ENCODE data around the gene BTBD17.

The BTBD17 gene

DNA sequence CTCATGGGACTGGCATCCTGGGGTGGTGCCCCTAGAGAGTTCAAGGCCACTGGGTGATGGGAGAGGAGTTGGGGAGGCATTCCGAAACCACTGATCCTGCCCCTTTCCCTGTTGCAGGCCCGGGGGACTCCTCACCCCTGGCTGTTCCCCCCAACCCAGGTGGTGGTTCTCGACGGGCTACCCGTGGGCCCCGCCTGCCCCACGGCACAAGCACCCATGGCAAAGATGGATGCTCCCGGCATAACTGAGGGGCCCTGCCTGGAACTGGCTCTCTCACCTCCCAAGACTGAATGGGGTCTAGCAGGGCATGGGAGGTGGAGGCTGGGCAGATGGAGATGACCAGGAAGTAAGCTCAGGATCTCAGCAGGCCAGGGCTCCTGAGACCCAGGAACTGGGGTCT, 6.6 kb downstream of the BTBD17 start:
- H3K27me3 Mint-ChIP-seq: peaks cover 82% of the 10 kb centered on the region
- no peaks in the 10 kb centered on the region for H3K36me3 Mint-ChIP-seq
- no peak overlapping the region for H3K27ac Mint-ChIP-seq
- no peaks in the 10 kb centered on the region for H3K9me3 Mint-ChIP-seq
- no peak overlapping the region for H3K4me3 Mint-ChIP-seq
- no peak for ATAC-seq
- H3K4me1 Mint-ChIP-seq: no peaks in the 10 kb centered on the region

DNA sequence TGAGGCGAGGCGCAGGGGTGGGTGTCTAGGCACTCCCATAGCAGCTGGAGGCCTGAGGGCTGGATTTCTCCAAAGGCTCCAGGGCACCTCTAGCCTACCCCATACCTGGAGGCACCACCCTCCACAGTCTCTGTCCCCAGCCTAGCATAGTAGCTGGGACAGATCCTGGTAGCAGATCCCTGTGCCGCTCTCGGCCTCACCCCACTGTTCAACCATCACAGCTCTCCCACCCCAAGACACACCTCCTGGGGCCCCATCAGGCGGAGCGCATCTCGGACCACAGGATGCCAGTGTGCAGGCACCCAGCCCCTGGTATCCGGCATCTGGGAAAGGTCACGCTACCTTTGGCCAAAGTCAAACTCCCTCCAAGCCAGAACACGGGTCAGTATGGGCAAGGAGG, 7.1 kb downstream of the BTBD17 start:
- ATAC-seq: no peak
- peaks cover 81% of the 10 kb centered on the region for H3K27me3 Mint-ChIP-seq

DNA sequence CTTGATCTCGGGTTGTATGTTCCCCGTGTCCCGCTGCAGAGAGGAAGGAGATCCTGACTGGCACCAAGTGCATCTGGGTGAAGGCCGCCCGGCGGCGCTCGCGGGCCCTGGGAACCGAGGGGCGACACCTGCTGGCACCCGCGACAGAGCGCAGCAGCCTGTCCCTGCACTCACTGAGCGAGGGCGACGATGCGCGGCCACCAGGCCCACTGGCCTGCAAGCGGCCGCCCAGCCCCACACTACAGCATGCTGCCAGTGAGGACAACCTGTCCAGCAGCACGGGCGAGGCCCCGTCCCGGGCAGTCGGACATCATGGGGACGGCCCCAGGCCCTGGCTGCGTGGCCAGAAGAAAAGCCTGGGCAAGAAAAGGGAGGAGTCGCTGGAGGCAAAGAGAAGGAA, 7.5 kb downstream of the BTBD17 start:
- Mint-ChIP-seq H3K27me3 (peaks cover 80% of the 10 kb centered on the region), H3K36me3 (no peaks in the 10 kb centered on the region), H3K9me3 (no peaks in the 10 kb centered on the region), H3K4me1 (no peaks in the 10 kb centered on the region), H3K27ac (no peak overlapping the region), H3K4me3 (no peak overlapping the region)
- ATAC-seq: peak; percentile 53

More for the DNA sequence above, 7.1 kb downstream of the BTBD17 start:
- no peak overlapping the region for H3K27ac Mint-ChIP-seq
- no peaks in the 10 kb centered on the region for H3K9me3 Mint-ChIP-seq
- H3K36me3 Mint-ChIP-seq: no peaks in the 10 kb centered on the region
- no peak overlapping the region for H3K4me3 Mint-ChIP-seq
- H3K4me1 Mint-ChIP-seq: no peaks in the 10 kb centered on the region

DNA sequence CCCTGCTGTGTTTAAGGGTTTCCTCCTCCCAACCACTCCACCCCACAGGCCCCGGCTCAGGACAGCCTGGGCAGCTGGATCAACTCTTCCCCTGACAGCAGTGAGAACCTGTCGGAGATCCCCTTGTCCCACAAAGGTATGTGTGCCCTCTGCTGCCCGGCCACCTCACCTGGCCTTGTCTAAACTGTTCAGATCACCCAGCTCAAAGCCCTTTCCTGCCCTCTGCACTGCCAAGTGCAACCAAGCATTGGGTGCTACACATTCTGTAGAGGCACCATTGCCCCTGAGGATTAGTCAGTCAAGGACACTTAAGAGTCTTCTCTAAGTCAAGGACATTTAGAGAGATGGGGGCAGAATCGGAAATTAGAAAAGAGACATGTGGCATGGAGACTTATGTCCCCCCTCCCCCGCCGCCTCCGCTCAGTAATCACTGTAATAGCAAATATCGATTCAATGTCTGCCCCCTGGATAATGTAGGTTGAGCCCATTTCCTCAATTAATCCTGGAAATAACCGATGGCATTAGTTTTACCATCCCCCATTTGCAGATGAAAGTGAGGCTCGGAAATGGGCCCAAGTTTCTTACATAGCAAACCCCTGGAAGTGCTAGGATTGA, 8.1 kb downstream of the BTBD17 start:
- Mint-ChIP-seq H3K9me3 (no peaks in the 10 kb centered on the region), H3K36me3 (no peaks in the 10 kb centered on the region), H3K27me3 (peaks cover 74% of the 10 kb centered on the region), H3K4me3 (no peak overlapping the region), H3K4me1 (no peaks in the 10 kb centered on the region), H3K27ac (no peak overlapping the region)
- ATAC-seq: no peak

DNA sequence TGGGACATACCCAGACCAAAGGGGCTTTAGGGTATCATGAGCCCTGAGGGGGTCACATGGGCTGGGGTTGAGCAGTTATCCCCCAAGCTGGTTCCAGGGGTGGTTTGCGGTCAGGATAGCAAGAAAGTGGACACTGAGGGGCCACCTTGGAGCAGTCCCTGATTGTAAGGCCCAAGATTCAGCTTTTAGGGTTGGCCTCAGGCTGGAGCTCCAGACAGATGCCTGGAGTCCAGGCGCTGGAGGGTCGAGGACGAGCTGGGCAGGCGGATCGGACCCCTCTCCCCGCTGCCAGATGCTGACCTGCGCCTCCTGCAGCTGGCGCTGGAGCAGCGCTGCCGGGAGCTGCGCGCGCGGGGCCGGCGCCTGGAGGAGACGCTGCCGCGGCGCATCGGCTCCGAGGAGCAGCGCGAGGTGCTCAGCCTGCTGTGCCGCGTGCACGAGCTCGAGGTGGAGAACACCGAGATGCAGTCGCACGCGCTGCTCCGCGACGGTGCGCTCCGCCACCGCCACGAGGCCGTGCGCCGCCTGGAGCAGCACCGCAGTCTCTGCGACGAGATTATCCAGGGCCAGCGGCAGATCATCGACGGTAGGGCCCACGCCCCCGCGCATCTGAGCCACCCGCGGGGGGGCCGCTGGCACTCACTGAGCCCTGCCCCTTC, 10.0 kb downstream of the BTBD17 start:
- Mint-ChIP-seq H3K4me3 (no peak overlapping the region), H3K4me1 (no peaks in the 10 kb centered on the region), H3K9me3 (no peaks in the 10 kb centered on the region), H3K36me3 (no peaks in the 10 kb centered on the region), H3K27me3 (peaks cover 72% of the 10 kb centered on the region), H3K27ac (no peak overlapping the region)
- no peak for ATAC-seq

DNA sequence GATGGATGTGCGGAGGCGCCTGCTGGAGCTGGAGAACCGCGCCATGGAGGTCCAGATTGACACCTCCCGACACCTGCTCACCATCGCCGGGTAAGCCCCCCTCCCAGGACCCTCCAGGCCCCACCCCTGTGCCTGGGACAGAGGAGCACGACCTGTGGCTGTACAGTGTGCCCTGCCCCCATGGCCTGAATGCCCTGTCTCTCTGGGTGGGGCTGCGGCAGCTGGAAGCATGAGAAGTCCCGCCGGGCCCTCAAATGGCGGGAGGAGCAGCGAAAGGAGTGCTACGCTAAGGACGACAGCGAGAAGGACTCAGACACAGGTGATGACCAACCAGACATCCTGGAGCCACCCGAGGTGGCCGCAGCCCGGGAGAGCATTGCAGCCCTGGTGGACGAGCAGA, 11.2 kb downstream of the BTBD17 start:
- no peaks in the 10 kb centered on the region for H3K36me3 Mint-ChIP-seq
- ATAC-seq: no peak
- peaks cover 70% of the 10 kb centered on the region for H3K27me3 Mint-ChIP-seq

DNA sequence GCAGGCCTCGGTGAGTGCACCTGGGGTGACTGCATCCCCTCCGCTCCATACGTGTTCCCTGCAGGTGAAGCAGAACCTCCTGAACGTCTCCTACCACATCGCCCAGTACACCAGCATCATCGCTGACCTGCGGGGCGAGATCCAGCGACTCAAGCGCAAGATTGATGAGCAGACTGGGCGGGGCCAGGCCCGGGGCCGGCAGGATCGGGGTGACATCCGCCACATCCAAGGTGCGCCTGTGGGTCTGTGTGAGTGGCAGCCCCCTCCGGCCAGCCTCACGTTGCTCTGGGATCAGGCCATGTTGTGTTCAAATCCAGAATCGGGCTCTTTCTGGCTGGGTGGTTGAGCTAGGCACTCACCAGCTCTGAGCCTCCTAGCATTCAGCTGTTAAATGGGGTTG, 12.5 kb downstream of the BTBD17 start:
- Mint-ChIP-seq H3K4me1 (no peaks in the 10 kb centered on the region), H3K4me3 (no peak overlapping the region), H3K27me3 (peaks cover 68% of the 10 kb centered on the region), H3K9me3 (no peaks in the 10 kb centered on the region), H3K36me3 (no peaks in the 10 kb centered on the region), H3K27ac (no peak overlapping the region)
- ATAC-seq: no peak

More for the DNA sequence above, 11.2 kb downstream of the BTBD17 start:
- H3K9me3 Mint-ChIP-seq: no peaks in the 10 kb centered on the region
- H3K4me3 Mint-ChIP-seq: no peak overlapping the region
- no peaks in the 10 kb centered on the region for H3K4me1 Mint-ChIP-seq
- no peak overlapping the region for H3K27ac Mint-ChIP-seq

DNA sequence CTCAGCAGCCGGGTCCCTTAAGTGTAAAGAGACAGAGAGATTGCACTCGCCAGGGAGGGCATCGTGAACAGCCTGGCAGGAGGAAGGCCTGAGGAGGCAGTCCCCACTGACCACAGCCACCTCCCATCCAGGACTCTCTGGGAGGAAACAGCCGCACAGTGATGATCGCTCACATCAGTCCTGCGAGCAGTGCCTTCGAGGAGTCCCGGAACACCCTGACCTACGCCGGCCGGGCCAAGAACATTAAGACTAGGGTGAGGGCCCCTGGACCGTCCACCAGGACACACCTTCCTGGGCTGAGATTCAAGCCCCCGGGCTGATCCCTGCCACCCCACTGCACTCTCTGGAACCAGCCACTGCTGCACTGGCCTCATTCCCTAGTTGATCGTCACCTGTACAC, 14.0 kb downstream of the BTBD17 start:
- Mint-ChIP-seq H3K4me1 (no peaks in the 10 kb centered on the region), H3K27ac (no peak overlapping the region), H3K4me3 (no peak overlapping the region), H3K36me3 (no peaks in the 10 kb centered on the region), H3K9me3 (no peaks in the 10 kb centered on the region), H3K27me3 (peaks cover 66% of the 10 kb centered on the region)
- no peak for ATAC-seq

DNA sequence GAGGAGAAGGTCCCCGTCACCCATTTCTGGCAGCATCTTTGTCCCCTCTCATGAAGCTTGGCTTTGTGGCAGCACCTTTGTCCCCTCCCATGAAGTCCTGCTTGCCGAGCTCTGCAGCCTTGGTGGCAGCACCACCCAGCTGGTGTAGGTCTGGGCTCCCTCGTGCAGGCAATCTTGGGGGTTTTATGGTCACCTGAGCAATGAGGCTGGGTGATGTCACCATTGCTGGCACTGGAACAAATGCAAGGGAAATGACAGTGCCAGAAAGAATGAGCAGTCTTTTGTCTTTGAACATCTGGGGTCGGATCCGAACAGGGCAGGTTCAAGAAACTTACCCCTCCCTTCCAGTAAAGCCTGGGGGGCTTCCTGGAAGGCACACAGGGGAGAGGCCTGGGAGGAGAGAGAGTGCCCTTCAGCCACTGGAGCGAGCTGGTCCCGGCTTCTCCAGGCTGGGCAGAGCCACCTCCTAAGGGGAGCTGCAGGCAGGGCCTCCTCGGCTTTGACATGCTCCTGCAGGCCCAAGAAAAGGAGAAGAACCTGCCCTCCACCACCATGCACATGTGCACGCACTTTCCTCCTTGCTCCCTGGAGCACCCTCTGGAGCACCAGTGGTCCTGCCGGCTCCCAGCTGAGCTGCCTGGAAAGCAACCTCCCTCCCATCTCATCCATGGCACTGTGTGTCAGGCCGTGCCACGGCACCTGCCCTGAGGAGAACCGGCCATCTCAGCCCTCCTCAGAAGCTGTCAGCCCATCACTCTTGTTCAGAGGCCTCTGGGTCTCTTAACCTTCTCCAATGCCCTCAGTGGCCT, 16.0 kb downstream of the BTBD17 start:
- ATAC-seq: no peak
- Mint-ChIP-seq H3K27me3 (peaks cover 55% of the 10 kb centered on the region), H3K36me3 (no peaks in the 10 kb centered on the region), H3K9me3 (no peaks in the 10 kb centered on the region), H3K27ac (no peak overlapping the region), H3K4me3 (no peak overlapping the region), H3K4me1 (no peaks in the 10 kb centered on the region)

DNA sequence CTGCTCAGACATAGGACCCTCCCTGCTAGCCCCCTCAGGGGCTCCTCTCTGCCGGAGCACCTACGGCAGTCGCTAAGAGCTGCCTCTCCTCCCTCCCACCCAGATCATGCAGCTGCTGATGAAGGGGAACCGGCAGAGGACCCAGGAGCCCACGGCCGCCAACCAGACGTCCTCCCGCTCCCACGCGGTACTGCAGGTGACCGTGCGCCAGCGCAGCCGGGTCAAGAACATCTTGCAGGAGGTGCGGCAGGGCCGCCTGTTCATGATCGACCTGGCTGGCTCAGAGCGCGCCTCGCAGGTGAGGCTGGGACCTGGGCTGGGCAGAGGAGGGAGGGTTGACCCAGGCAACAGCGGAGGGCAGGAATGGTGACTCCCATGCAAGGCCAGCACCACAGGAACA, 17.0 kb downstream of the BTBD17 start:
- no peaks in the 10 kb centered on the region for H3K4me1 Mint-ChIP-seq
- no peaks in the 10 kb centered on the region for H3K36me3 Mint-ChIP-seq
- H3K27ac Mint-ChIP-seq: no peak overlapping the region
- no peak overlapping the region for H3K4me3 Mint-ChIP-seq
- H3K9me3 Mint-ChIP-seq: no peaks in the 10 kb centered on the region
- peaks cover 55% of the 10 kb centered on the region for H3K27me3 Mint-ChIP-seq
- no peak for ATAC-seq

DNA sequence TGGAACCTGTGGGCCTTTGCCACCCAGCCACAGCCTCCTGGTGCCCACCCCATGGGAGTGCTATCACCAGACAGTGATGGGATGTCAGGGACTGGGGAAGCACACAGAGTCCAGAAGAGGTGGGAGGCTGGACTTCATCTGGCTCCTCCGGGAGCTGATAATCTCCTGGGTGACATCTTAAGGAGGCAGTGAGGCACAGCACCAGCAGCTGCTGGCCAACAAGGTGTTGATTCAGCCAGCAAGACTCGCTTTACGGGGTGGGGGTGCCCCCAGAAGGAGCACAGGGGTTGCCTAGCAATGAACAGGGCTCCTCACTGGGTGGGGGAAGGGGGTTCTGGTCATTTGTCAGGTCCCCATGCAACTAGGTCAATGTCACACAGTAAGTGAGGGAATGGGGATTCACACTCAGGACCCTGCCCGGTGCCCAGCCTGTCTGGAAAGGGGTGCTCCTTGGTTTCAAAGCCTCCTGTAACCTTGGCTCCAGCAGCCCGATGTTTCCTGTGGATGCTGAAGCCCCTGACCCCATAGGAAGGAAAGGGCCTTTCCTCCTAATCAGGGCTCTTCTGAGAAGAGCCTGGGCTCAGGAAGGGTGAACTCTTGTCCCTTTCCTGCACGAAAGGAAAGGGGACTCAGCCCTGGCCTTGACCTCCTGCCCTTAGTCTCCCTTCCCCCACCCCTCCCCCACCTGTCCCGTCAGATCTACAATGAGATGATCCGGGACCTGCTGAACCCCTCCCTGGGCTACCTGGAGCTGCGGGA, 18.0 kb downstream of the BTBD17 start:
- Mint-ChIP-seq H3K4me1 (no peaks in the 10 kb centered on the region), H3K4me3 (no peak overlapping the region), H3K36me3 (no peaks in the 10 kb centered on the region), H3K27me3 (peaks cover 64% of the 10 kb centered on the region), H3K27ac (no peak overlapping the region), H3K9me3 (no peaks in the 10 kb centered on the region)
- no peak for ATAC-seq

DNA sequence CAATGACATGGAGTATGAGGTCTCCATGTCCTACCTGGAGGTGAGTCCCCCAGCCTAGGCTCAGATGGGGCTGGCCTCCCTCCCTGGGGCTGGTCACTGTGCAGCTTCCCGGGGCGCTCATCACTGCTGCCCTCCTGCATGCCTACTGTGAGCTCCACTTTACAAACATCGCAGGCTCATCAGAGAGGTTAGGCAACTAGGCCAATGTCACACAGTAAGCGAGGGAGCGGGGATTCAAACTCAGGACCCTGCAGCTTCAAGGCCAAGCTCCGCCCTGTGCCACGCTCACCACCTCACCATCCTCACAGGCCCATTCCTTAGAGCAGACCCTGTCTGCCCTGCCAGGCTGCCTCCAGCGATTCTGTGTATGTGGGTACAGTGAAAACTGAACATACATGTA, 18.5 kb downstream of the BTBD17 start:
- no peak overlapping the region for H3K27ac Mint-ChIP-seq
- no peaks in the 10 kb centered on the region for H3K36me3 Mint-ChIP-seq
- H3K4me3 Mint-ChIP-seq: no peak overlapping the region
- no peaks in the 10 kb centered on the region for H3K9me3 Mint-ChIP-seq
- no peak for ATAC-seq
- no peaks in the 10 kb centered on the region for H3K4me1 Mint-ChIP-seq
- H3K27me3 Mint-ChIP-seq: peaks cover 65% of the 10 kb centered on the region

DNA sequence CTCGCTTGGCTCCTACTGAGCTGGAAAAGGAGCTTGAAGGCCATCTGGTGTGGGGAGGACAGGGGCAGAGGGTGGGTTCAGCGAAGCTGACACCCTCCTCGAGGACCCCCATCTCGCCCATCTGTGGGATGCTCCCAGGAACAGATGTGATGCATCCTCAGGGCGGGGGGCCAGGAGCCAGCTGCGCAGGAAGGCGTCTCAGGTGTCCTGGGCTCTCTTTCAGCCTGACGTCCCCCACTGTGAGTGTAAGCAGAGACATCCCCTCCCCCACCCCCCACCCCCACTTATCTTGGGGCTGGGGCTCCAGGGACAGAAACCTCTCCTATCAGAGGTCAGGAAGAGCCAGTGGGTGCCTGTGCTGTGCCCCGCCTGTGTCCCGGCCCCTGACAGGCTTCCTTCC, 19.4 kb downstream of the BTBD17 start:
- Mint-ChIP-seq H3K36me3 (no peaks in the 10 kb centered on the region), H3K27me3 (peaks cover 59% of the 10 kb centered on the region), H3K27ac (no peak overlapping the region), H3K4me3 (no peak overlapping the region), H3K9me3 (no peaks in the 10 kb centered on the region), H3K4me1 (no peaks in the 10 kb centered on the region)
- ATAC-seq: no peak

DNA sequence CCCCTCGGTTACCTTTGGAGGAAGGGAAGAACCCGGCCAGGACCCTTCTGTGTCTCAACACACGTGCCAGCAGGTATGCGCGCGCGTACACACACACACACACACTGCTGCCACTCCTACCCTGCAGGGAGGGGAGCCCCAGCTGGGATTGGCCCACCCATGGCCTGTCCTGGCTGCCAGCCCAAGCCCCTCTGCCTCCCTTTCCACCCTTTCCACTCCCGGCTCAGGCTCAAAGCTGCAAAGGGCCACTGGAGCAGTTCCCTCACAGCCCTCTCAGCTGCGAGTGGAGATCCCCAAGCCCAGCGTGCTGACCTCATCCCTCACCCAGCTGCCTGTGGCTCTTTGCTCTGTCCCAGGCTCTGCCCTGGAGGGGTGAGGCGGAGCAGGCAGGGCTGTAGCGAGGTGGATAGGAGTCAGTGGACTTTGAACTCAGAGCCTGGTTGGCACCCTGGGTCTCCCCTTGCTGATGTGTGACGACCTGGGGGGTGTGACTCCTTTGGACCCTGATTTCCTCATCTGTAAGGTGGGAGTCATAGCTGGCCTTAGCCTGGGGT, 21.1 kb downstream of the BTBD17 start:
- Mint-ChIP-seq H3K9me3 (no peaks in the 10 kb centered on the region), H3K27ac (no peak overlapping the region), H3K4me1 (no peaks in the 10 kb centered on the region), H3K4me3 (no peak overlapping the region), H3K36me3 (no peaks in the 10 kb centered on the region), H3K27me3 (peaks cover 50% of the 10 kb centered on the region)
- no peak for ATAC-seq

DNA sequence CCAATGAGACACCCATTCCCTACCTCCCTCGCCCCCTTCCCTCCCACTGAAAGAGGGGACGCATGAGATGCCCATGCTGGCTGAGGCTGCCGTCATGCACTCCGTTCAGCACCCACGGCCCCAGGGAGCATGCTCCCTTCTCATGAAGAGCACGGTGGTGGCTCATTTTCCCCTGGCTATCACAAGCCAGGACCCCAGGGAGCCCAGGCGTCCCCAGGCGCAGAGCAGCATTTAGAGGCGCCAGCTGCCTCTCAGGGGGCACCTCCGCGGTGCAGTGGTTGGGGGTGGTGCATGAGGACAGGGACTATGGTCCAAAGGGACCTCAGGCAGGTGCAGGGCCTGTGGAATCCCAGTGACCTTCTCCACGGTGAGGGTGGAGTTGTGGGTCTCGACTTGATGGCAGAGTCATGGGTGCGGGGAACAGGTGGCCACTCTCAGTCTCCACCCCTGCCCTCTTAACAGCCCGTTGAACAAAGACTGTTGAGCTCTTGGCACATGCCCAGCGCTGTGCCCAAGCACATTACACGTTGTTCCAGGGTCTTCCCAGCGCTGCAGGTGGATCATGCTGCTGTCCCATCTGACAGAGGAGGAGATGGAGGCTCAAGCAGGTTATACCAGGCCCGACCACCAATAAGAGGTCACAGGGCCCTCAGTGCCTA, 22.0 kb downstream of the BTBD17 start:
- H3K27me3 Mint-ChIP-seq: peaks cover 41% of the 10 kb centered on the region
- no peak for ATAC-seq
- H3K9me3 Mint-ChIP-seq: no peaks in the 10 kb centered on the region

More for the DNA sequence above, 22.0 kb downstream of the BTBD17 start:
- H3K4me1 Mint-ChIP-seq: no peaks in the 10 kb centered on the region
- H3K36me3 Mint-ChIP-seq: no peaks in the 10 kb centered on the region
- H3K27ac Mint-ChIP-seq: no peak overlapping the region
- no peak overlapping the region for H3K4me3 Mint-ChIP-seq
